H1 (cell line): Measurements from ENCODE around the gene VTI1B. TPM values are rescaled to one million over a fixed set of nuclear protein-coding genes. Genes with fewer than 3 reads are reported as not detected.

Experiments
- CTCF ChIA-PET: fragments of 300-600 bp; sonication (Branson Sonifier 250); formaldehyde crosslinking; loops from one replicate; lab custom pipeline; 2021; ENCODE audit not compliant: partially characterized antibody; lab: Charles Lee
- POLR2A ChIA-PET: fragments of 300-600 bp; sonication (Branson Sonifier 250); formaldehyde crosslinking; loops from one replicate; lab custom pipeline; 2021; ENCODE audit warnings: inconsistent platforms; ENCODE audit not compliant: partially characterized antibody; lab: Charles Lee
- DNase-seq, 2 experiments: peaks; one replicate each; pipeline versions ENCODE4 v3.0.0 to v3.0.0-alpha.2; 2010 to 2022; ENCODE audit warnings: low spot score in 2 of 2, low read depth in 1 of 2, mixed read lengths in 1 of 2
- FAIRE-seq: peaks from 2 replicates; lab custom pipeline; 2011; peaks lifted over from hg19 to GRCh38; lab: Jason Lieb, UNC
- H2AFZ ChIP-seq: 2 replicates; pipeline ENCODE4 v1.8.1; 2012; ENCODE audit warnings: low read length, inconsistent platforms
- H2AK5ac ChIP-seq: 2 replicates; pipeline ENCODE4 v1.6.1; 2013; ENCODE audit warnings: low read depth, low read length
- H2BK120ac ChIP-seq: replicated peaks from 2 replicates; pipeline ENCODE3; 2013; ENCODE audit warnings: low read depth, low read length, inconsistent platforms
- H2BK12ac ChIP-seq: 2 replicates; pipeline ENCODE4 v1.6.1; 2013; ENCODE audit warnings: low read depth, low read length
- H2BK15ac ChIP-seq: 2 replicates; pipeline ENCODE4 v1.6.1; 2013; ENCODE audit warnings: low read length
- H2BK20ac ChIP-seq: 2 replicates; pipeline ENCODE4 v1.6.1; 2013; ENCODE audit warnings: low read length
- H2BK5ac ChIP-seq: 2 replicates; pipeline ENCODE4 v1.6.1; 2013; ENCODE audit warnings: low read depth, low read length
- H3K14ac ChIP-seq: 2 replicates; pipeline ENCODE4 v1.6.1; 2013; ENCODE audit warnings: inconsistent platforms; ENCODE audit not compliant: insufficient read length
- H3K18ac ChIP-seq: 2 replicates; pipeline ENCODE4 v1.6.1; 2013; ENCODE audit warnings: low read length; ENCODE audit errors: extremely low read depth
- H3K23ac ChIP-seq: 2 replicates; pipeline ENCODE4 v1.6.1; 2013; ENCODE audit warnings: inconsistent platforms; ENCODE audit not compliant: insufficient read length
- H3K23me2 ChIP-seq: 2 replicates; pipeline ENCODE4 v1.6.1; 2013; ENCODE audit warnings: low read depth, low read length
- H3K27ac ChIP-seq: 2 replicates; pipeline ENCODE4 v1.6.1; 2011; ENCODE audit warnings: low read depth, low read length, inconsistent platforms
- H3K27me3 ChIP-seq, 4 experiments: replicated peaks in 1 of 4; 1 replicate in 1 of 4; 2 replicates in 3 of 4; pipeline versions ENCODE4 v1.6.1 to v1.8.1; 2011 to 2013; ENCODE audit warnings: low read length in 3 of 4, mild to moderate bottlenecking in 3 of 4, inconsistent platforms in 2 of 4, mixed read lengths in 2 of 4, moderate library complexity in 1 of 4; ENCODE audit not compliant: control insufficient read depth in 3 of 4, insufficient read depth in 3 of 4; ENCODE audit errors: extremely low read depth in 1 of 4
- H3K36me3 ChIP-seq, 4 experiments: 2 replicates each; pipeline versions ENCODE4 v1.6.1 to v1.8.1; 2011 to 2013; ENCODE audit warnings: mild to moderate bottlenecking in 4 of 4, low read length in 3 of 4, moderate library complexity in 2 of 4, control low read depth in 1 of 4, inconsistent platforms in 1 of 4; ENCODE audit not compliant: insufficient read depth in 4 of 4, control insufficient read depth in 2 of 4
- H3K4ac ChIP-seq: replicated peaks from 2 replicates; pipeline ENCODE3; 2013; ENCODE audit warnings: low read length, low read depth, mixed read lengths, inconsistent platforms; ENCODE audit not compliant: insufficient read length
- H3K4me1 ChIP-seq, 4 experiments: replicated peaks in 1 of 4; 1 replicate in 1 of 4; 2 replicates in 3 of 4; pipeline versions ENCODE4 v1.6.1 to v1.8.1; 2011 to 2013; ENCODE audit warnings: low read length in 3 of 4, inconsistent platforms in 2 of 4, mixed read lengths in 1 of 4; ENCODE audit not compliant: insufficient read depth in 4 of 4, control insufficient read depth in 3 of 4
- H3K4me2 ChIP-seq, 2 experiments: 2 replicates each; pipeline versions ENCODE4 v1.6.1 to v1.8.1; 2011 to 2013; ENCODE audit warnings: low read depth in 2 of 2, low read length in 2 of 2, control low read depth in 1 of 2, inconsistent platforms in 1 of 2, mild to moderate bottlenecking in 1 of 2; ENCODE audit not compliant: insufficient read depth in 1 of 2
- H3K4me3 ChIP-seq, 4 experiments: fragments of 200-600, 300-600 bp in 1 of 4; sonication (generic), shearing (Covaris generic), sonication (Bioruptor Twin) in 1 of 4; 2 replicates each; pipeline versions ENCODE4 v1.5.1 to v1.8.1; 2011 to 2016; ENCODE audit warnings: low read length in 4 of 4, low read depth in 3 of 4, control low read depth in 2 of 4, inconsistent platforms in 2 of 4, mild to moderate bottlenecking in 2 of 4, mixed read lengths in 1 of 4, moderate library complexity in 1 of 4; ENCODE audit not compliant: insufficient read depth in 2 of 4; ENCODE audit errors: extremely low read depth in 1 of 4
- H3K56ac ChIP-seq: replicated peaks from 2 replicates; pipeline ENCODE3; 2013; ENCODE audit warnings: low read depth, mild to moderate bottlenecking, mixed read lengths, low read length, inconsistent platforms; ENCODE audit not compliant: insufficient read length
- H3K79me1 ChIP-seq: 2 replicates; pipeline ENCODE4 v1.6.1; 2013; ENCODE audit warnings: low read depth, low read length, control low read depth
- H3K79me2 ChIP-seq, 2 experiments: 2 replicates each; pipeline versions ENCODE4 v1.6.1 to v1.8.1; 2012 to 2013; ENCODE audit warnings: low read length in 2 of 2, mild to moderate bottlenecking in 2 of 2, inconsistent platforms in 1 of 2; ENCODE audit not compliant: insufficient read depth in 2 of 2, control insufficient read depth in 1 of 2
- H3K9ac ChIP-seq, 4 experiments: replicated peaks in 1 of 4; 1 replicate in 1 of 4; 2 replicates in 3 of 4; pipeline versions ENCODE4 v1.6.1 to v1.8.1; 2011 to 2013; ENCODE audit warnings: low read depth in 3 of 4, low read length in 3 of 4, control low read depth in 2 of 4, mild to moderate bottlenecking in 2 of 4, moderate library complexity in 2 of 4, inconsistent platforms in 1 of 4; ENCODE audit errors: extremely low read depth in 1 of 4
- H3K9me3 ChIP-seq, 2 experiments: 2 replicates each; pipeline versions ENCODE4 v1.6.1 to v1.8.1; 2012 to 2013; ENCODE audit warnings: mild to moderate bottlenecking in 2 of 2, moderate library complexity in 2 of 2, control low read depth in 1 of 2, inconsistent platforms in 1 of 2, low read depth in 1 of 2, low read length in 1 of 2, mixed read lengths in 1 of 2; ENCODE audit not compliant: insufficient read depth in 2 of 2
- H4K20me1 ChIP-seq, 2 experiments: replicated peaks in 1 of 2; 2 replicates each; pipeline versions ENCODE3 to v1.8.1; 2011 to 2013; ENCODE audit warnings: inconsistent platforms in 2 of 2, low read length in 2 of 2, mild to moderate bottlenecking in 1 of 2; ENCODE audit not compliant: insufficient read depth in 2 of 2, control insufficient read depth in 1 of 2
- H4K5ac ChIP-seq: 2 replicates; pipeline ENCODE4 v1.6.1; 2013; ENCODE audit warnings: low read length, low read depth, mixed read lengths, inconsistent platforms; ENCODE audit not compliant: insufficient read length
- H4K8ac ChIP-seq: 2 replicates; pipeline ENCODE4 v1.8.0; 2013; ENCODE audit warnings: mild to moderate bottlenecking, moderate library complexity, low read length, inconsistent platforms; ENCODE audit not compliant: insufficient read depth; ENCODE audit errors: extremely low read depth
- H4K91ac ChIP-seq: replicated peaks from 2 replicates; pipeline ENCODE3; 2013; ENCODE audit warnings: low read length, mixed read lengths, inconsistent platforms; ENCODE audit not compliant: insufficient read length
- BRCA1 ChIP-seq: IDR thresholded peaks from 2 replicates; pipeline ENCODE4 v1.6.1; 2012; ENCODE audit warnings: low read depth, low read length, improper control_type of control experiment
- CBX8 ChIP-seq: fragments of 300-800, 300-1000 bp; sonication (generic); IDR thresholded peaks from 2 replicates; pipeline ENCODE4 v1.7.1; 2016; ENCODE audit warnings: low read depth, low read length, borderline replicate concordance
- CEBPB ChIP-seq: IDR thresholded peaks from 2 replicates; pipeline ENCODE4 v1.6.1; 2012; ENCODE audit warnings: low read depth, low read length
- EP300 ChIP-seq, 2 experiments: IDR thresholded peaks; 1 replicate in 1 of 2; 2 replicates in 1 of 2; pipeline ENCODE4 v1.6.1; 2011 to 2012; ENCODE audit warnings: low read depth in 2 of 2, low read length in 2 of 2, mild to moderate bottlenecking in 2 of 2, borderline replicate concordance in 1 of 2, inconsistent platforms in 1 of 2, moderate library complexity in 1 of 2
- FOSL1 ChIP-seq: IDR thresholded peaks from 2 replicates; pipeline ENCODE4 v1.6.1; 2011; ENCODE audit warnings: mild to moderate bottlenecking, low read depth, low read length, moderate library complexity; ENCODE audit not compliant: insufficient read depth
- GTF2F1 ChIP-seq: IDR thresholded peaks from 2 replicates; pipeline ENCODE4 v1.6.1; 2012; ENCODE audit warnings: low read depth, low read length, improper control_type of control experiment, borderline replicate concordance
- MAX ChIP-seq: IDR thresholded peaks from 2 replicates; pipeline ENCODE4 v1.6.1; 2012; ENCODE audit warnings: inconsistent platforms
- POU5F1 ChIP-seq: IDR thresholded peaks from 2 replicates; pipeline ENCODE4 v1.6.1; 2011; ENCODE audit warnings: low read depth, mild to moderate bottlenecking, low read length, moderate library complexity
- RBBP5 ChIP-seq: IDR thresholded peaks from 2 replicates; pipeline ENCODE4 v1.7.1; 2012; ENCODE audit warnings: low read depth, mild to moderate bottlenecking, inconsistent platforms, low read length, moderate library complexity, borderline replicate concordance
- SP1 ChIP-seq: IDR thresholded peaks from 2 replicates; pipeline ENCODE4 v1.6.1; 2011; ENCODE audit warnings: low read depth, low read length
- TCF12 ChIP-seq: IDR thresholded peaks from 2 replicates; pipeline ENCODE4 v1.6.1; 2011; ENCODE audit warnings: low read depth, mild to moderate bottlenecking, low read length
- USF2 ChIP-seq: IDR thresholded peaks from 2 replicates; pipeline ENCODE4 v1.6.1; 2011; ENCODE audit warnings: low read length, improper control_type of control experiment
- ZNF274 ChIP-seq: IDR thresholded peaks from 2 replicates; pipeline ENCODE4 v1.7.0; 2012; ENCODE audit warnings: low read length, borderline replicate concordance; ENCODE audit errors: extremely low read depth
- WGBS, 2 experiments: shearing (Covaris generic) in 1 of 2; methylation state at CpG; one replicate each; pipeline versions ENCODE4 v1.1.6 to v1.1.7; 2013 to 2015; ENCODE audit warnings: low lambda C conversion rate in 2 of 2, mixed read lengths in 2 of 2, inconsistent platforms in 1 of 2, low coverage in 1 of 2, missing lambda C conversion rate in 1 of 2; ENCODE audit not compliant: insufficient replicate concordance in 2 of 2, insufficient coverage in 1 of 2, insufficient read length in 1 of 2; ENCODE audit errors: extremely low coverage in 1 of 2, missing lambda C conversion rate in 1 of 2; 5-methylcytosine and 5-hydroxymethylcytosine counted together
- polyA plus RNA-seq, 7 experiments: library from polyadenylated mRNA; depleted of rRNA in 3 of 7; stranded (reverse) in 5 of 7; unstranded in 2 of 7; fragments of >200 nt in 5 of 7; fragments of 200-250 nt in 2 of 7; gene quantifications; 1 replicate in 5 of 7; 2 replicates in 1 of 7; 4 replicates in 1 of 7; pipeline versions ENCODE4 v1.2.1 to v1.2.3, GENCODE V29; 2011 to 2013; ENCODE audit warnings: missing spikeins in 2 of 7, mixed read lengths in 2 of 7
- total RNA-seq: library from RNA; stranded (reverse); fragmentation: NEBNext Ultra II Directional; extraction: Animal tissue kit (Norgen Biotek cat#: 25700); gene quantifications from 2 replicates; pipeline ENCODE4 v1.2.1, GENCODE V29; 2021

The VTI1B gene
- total and polyA plus RNA-seq, 2 of the 8 experiments (the other 6 are each of a cell fraction or from before 2014, with no cell fraction given): 28.1 to 98.7 TPM

GRCh38 chr14:67679006-67679405, 4.6 kb upstream of the VTI1B start:
- ChIA-PET CTCF (no interaction called here), POLR2A (interaction anchor here (0.7 to 5.7 kb wide), 4 partner anchors 12 to 98 kb away, joined by 3 to 21 read pairs (median 3); partner anchors contain the start of gene RDH11)
- Histone ChIP-seq H3K4ac (no peak overlapping the region), H2BK20ac (no peak overlapping the region), H2BK12ac (no peak overlapping the region), H2BK15ac (no peak overlapping the region), H3K79me2 (peaks cover 0 to 29% of the 10 kb centered on the region in 2 experiments; a peak in 2 of 4 replicates), H2AFZ (no peak overlapping the region), H3K79me1 (peaks cover 2% of the 10 kb centered on the region; the same call in 1 of the 2 replicates), H2BK5ac (no peak overlapping the region), H3K27me3 (no peaks in the 10 kb centered on the region), H4K8ac (no peak overlapping the region), H3K9me3 (no peaks in the 10 kb centered on the region), H3K36me3 (peaks cover 7 to 63% (median 39%) of the 10 kb centered on the region in 4 experiments), H3K9ac (no peak overlapping the region), H3K4me3 (no peak overlapping the region), H3K4me1 (no peaks in the 10 kb centered on the region; a peak in 2 of 7 replicates), H4K20me1 (peaks cover 8 to 10% of the 10 kb centered on the region in 2 experiments), H3K18ac (no peak overlapping the region), H3K23me2 (no peaks in the 10 kb centered on the region; the same call in 1 of the 2 replicates), H2AK5ac (no peak overlapping the region), H3K56ac (no peak overlapping the region), H3K27ac (no peak overlapping the region), H3K23ac (no peak overlapping the region), H3K4me2 (no peak overlapping the region), H2BK120ac (no peak overlapping the region), H4K91ac (no peak overlapping the region), H4K5ac (no peak overlapping the region), H3K14ac (no peak overlapping the region)
- 93% methylated on average over 2 of the region's 2 CpGs; no CpG with 5 or more reads in 1 of the 2 experiments for WGBS, 2 experiments
- FAIRE-seq (no peak), DNase-seq (no peak)
- TF ChIP-seq GTF2F1: no peak
- TF ChIP-seq BRCA1: no peak
- no peak for TF ChIP-seq ZNF274
- TF ChIP-seq SP1: no peak
- TF ChIP-seq EP300 (IDR thresholded peaks at IDR 0.05; ENCODE audit: borderline replicate concordance in 1 of 2, low read depth in 2 of 2, low read length in 2 of 2): no peak
- no peak for TF ChIP-seq POU5F1
- TF ChIP-seq CBX8: no peak
- no peak for TF ChIP-seq CEBPB
- no peak for TF ChIP-seq RBBP5
- TF ChIP-seq FOSL1: no peak
- no peak for TF ChIP-seq TCF12
- TF ChIP-seq MAX: no peak
- TF ChIP-seq USF2: no peak
